Neural cell (in vitro differentiated cells): ENCODE results near the gene TENM3. TPM values are rescaled to one million over a fixed set of nuclear protein-coding genes. Genes with fewer than 3 reads are reported as not detected.

Source experiments
- H2AFZ ChIP-seq: fragments of 200-600, 300-800 bp; sonication (generic), shearing (Covaris generic); 2 replicates; pipeline ENCODE4 v1.6.0; 2014; ENCODE audit warnings: low read depth, mild to moderate bottlenecking, antibody characterized with exemption, low read length, moderate library complexity
- H3F3A ChIP-seq: fragments of 200-600 bp; shearing (Covaris generic); 2 replicates; pipeline ENCODE4 v1.6.1; 2016; ENCODE audit warnings: mild to moderate bottlenecking, moderate library complexity, mixed read lengths, antibody characterized with exemption, low read length; ENCODE audit not compliant: insufficient read depth, poor library complexity, severe bottlenecking
- H3K27ac ChIP-seq: fragments of 200-600, 300-800 bp; sonication (generic), shearing (Covaris generic); 2 replicates; pipeline ENCODE4 v1.5.1; 2014; ENCODE audit warnings: mild to moderate bottlenecking, low read length, moderate library complexity
- H3K27me3 ChIP-seq: fragments of 300-800, 200-600 bp; sonication (generic), shearing (Covaris generic); 2 replicates; pipeline ENCODE4 v1.6.0; 2014; ENCODE audit warnings: mild to moderate bottlenecking, low read depth, low read length, moderate library complexity; ENCODE audit not compliant: insufficient read depth
- H3K36me3 ChIP-seq: fragments of 300-800, 200-600 bp; sonication (generic), shearing (Covaris generic); 2 replicates; pipeline ENCODE4 v1.5.1; 2014; ENCODE audit warnings: mild to moderate bottlenecking, antibody characterized with exemption, low read length, moderate library complexity; ENCODE audit not compliant: insufficient read depth
- H3K4me2 ChIP-seq: fragments of 300-800, 200-600 bp; sonication (generic), shearing (Covaris generic); 2 replicates; pipeline ENCODE4 v1.6.0; 2014; ENCODE audit warnings: mild to moderate bottlenecking, low read length
- H3K4me3 ChIP-seq: fragments of 300-800, 200-600 bp; sonication (generic), shearing (Covaris generic); 2 replicates; pipeline ENCODE4 v1.5.1; 2014; ENCODE audit warnings: mild to moderate bottlenecking, low read length, moderate library complexity
- H3K79me2 ChIP-seq: fragments of 200-600 bp; shearing (Covaris generic); replicated peaks from 2 replicates; pipeline ENCODE4 v1.6.0; 2014; ENCODE audit warnings: mild to moderate bottlenecking, low read length, moderate library complexity; ENCODE audit not compliant: insufficient read depth
- H3K9ac ChIP-seq: fragments of 300-800, 200-600 bp; sonication (generic), shearing (Covaris generic); 2 replicates; pipeline ENCODE4 v1.6.1; 2016; ENCODE audit warnings: mild to moderate bottlenecking, low read length, mixed read lengths
- H3K9me2 ChIP-seq: fragments of 200-600 bp; shearing (Covaris generic); 2 replicates; pipeline ENCODE4 v1.6.1; 2016; ENCODE audit warnings: mild to moderate bottlenecking, low read length, mixed read lengths; ENCODE audit not compliant: insufficient read depth
- H3K9me3 ChIP-seq: fragments of 200-600, 300-800 bp; sonication (generic), shearing (Covaris generic); 2 replicates; pipeline ENCODE4 v1.6.1; 2016; ENCODE audit warnings: mild to moderate bottlenecking, mixed run types, low read length, moderate library complexity, mixed read lengths
- H4K20me1 ChIP-seq: fragments of 200-600 bp; shearing (Covaris generic); 2 replicates; pipeline ENCODE4 v1.6.1; 2016; ENCODE audit warnings: mild to moderate bottlenecking, mixed run types; ENCODE audit not compliant: insufficient read depth
- EP300 ChIP-seq: fragments of 450-650 bp; conservative IDR thresholded peaks from 2 replicates; pipeline ENCODE4 v1.6.1; 2014; ENCODE audit warnings: antibody characterized with exemption, mild to moderate bottlenecking, moderate library complexity; ENCODE audit not compliant: poor library complexity, severe bottlenecking
- EZH2 ChIP-seq: fragments of 200-600, 300-800 bp; shearing (Covaris generic), sonication (generic); IDR thresholded peaks from 2 replicates; pipeline ENCODE4 v1.6.1; 2014; ENCODE audit warnings: antibody characterized with exemption, low read length, borderline replicate concordance, mild to moderate bottlenecking; ENCODE audit not compliant: insufficient read depth, poor library complexity, severe bottlenecking
- MXI1 ChIP-seq: fragments of 450-650 bp; conservative IDR thresholded peaks from 2 replicates; pipeline ENCODE4 v1.6.1; 2014; ENCODE audit warnings: antibody characterized with exemption, mild to moderate bottlenecking; ENCODE audit not compliant: poor library complexity, severe bottlenecking
- POLR2AphosphoS5 ChIP-seq: IDR thresholded peaks from 2 replicates; pipeline ENCODE4 v1.6.1; 2012
- RAD21 ChIP-seq: fragments of 450-650 bp; conservative IDR thresholded peaks from 2 replicates; pipeline ENCODE4 v1.6.1; 2014; ENCODE audit warnings: antibody characterized with exemption, mild to moderate bottlenecking, moderate library complexity
- SMC3 ChIP-seq: fragments of 450-650 bp; conservative IDR thresholded peaks from 2 replicates; pipeline ENCODE4 v1.6.1; 2014; ENCODE audit warnings: antibody characterized with exemption, mild to moderate bottlenecking, moderate library complexity; ENCODE audit not compliant: poor library complexity
- TAF1 ChIP-seq: IDR thresholded peaks from 2 replicates; pipeline ENCODE4 v1.6.1; 2012; ENCODE audit warnings: low read depth
- polyA plus RNA-seq: library from polyadenylated mRNA; depleted of rRNA; stranded (reverse); fragments of >200 nt; gene quantifications from 2 replicates; pipeline ENCODE4 v1.2.3, GENCODE V29; 2014
- TF ChIP-seq, protein P1 (sequence below): fragments of 450-650 bp; IDR thresholded peaks from 2 replicates; pipeline ENCODE4 v1.5.1; 2014; ENCODE audit warnings: antibody characterized with exemption, mild to moderate bottlenecking, moderate library complexity; ENCODE audit not compliant: poor library complexity, severe bottlenecking
- TF ChIP-seq, protein P2 (sequence below): IDR thresholded peaks from 2 replicates; pipeline ENCODE4 v1.6.1; 2012; ENCODE audit warnings: borderline replicate concordance

The TENM3 gene
- polyA plus RNA-seq, 1 donor from 2014 or later = 7.3 TPM

DNA sequence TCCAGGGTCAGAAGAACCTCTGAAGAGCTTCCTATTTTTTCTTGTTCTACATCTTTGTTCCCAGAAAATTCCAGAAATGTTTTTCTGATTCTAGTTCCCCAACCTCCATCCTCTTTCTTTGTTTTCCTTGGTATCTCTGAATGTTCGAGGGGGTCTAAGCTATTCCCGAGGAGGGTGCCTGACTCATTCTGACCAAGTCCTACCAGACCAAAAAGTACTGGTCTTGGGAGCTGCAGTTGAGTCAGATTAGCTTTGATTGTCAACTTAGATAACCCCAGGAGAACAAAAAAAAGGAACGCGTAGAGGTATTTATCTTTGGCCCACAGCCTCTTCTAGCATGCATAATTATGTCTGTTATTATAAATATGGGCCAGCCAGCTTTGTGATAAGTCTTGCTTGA, 12.1 kb upstream of the TENM3 start:
- Histone ChIP-seq H3K79me2 (no peaks in the 10 kb centered on the region), H3K27me3 (no peaks in the 10 kb centered on the region), H3K27ac (no peak overlapping the region), H3F3A (no peaks in the 10 kb centered on the region), H3K9ac (no peak overlapping the region), H3K9me3 (no peaks in the 10 kb centered on the region), H3K4me3 (no peak overlapping the region), H2AFZ (no peak overlapping the region), H3K36me3 (no peaks in the 10 kb centered on the region), H4K20me1 (no peaks in the 10 kb centered on the region), H3K4me2 (no peak overlapping the region), H3K9me2 (no peaks in the 10 kb centered on the region)
- TF ChIP-seq EP300 (no peak), TAF1 (no peak), RAD21 (no peak), POLR2AphosphoS5 (no peak), MXI1 (no peak), EZH2 (no peak)
- TF ChIP-seq, protein P1, sequence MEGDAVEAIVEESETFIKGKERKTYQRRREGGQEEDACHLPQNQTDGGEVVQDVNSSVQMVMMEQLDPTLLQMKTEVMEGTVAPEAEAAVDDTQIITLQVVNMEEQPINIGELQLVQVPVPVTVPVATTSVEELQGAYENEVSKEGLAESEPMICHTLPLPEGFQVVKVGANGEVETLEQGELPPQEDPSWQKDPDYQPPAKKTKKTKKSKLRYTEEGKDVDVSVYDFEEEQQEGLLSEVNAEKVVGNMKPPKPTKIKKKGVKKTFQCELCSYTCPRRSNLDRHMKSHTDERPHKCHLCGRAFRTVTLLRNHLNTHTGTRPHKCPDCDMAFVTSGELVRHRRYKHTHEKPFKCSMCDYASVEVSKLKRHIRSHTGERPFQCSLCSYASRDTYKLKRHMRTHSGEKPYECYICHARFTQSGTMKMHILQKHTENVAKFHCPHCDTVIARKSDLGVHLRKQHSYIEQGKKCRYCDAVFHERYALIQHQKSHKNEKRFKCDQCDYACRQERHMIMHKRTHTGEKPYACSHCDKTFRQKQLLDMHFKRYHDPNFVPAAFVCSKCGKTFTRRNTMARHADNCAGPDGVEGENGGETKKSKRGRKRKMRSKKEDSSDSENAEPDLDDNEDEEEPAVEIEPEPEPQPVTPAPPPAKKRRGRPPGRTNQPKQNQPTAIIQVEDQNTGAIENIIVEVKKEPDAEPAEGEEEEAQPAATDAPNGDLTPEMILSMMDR = no peak
- TF ChIP-seq, protein P2, sequence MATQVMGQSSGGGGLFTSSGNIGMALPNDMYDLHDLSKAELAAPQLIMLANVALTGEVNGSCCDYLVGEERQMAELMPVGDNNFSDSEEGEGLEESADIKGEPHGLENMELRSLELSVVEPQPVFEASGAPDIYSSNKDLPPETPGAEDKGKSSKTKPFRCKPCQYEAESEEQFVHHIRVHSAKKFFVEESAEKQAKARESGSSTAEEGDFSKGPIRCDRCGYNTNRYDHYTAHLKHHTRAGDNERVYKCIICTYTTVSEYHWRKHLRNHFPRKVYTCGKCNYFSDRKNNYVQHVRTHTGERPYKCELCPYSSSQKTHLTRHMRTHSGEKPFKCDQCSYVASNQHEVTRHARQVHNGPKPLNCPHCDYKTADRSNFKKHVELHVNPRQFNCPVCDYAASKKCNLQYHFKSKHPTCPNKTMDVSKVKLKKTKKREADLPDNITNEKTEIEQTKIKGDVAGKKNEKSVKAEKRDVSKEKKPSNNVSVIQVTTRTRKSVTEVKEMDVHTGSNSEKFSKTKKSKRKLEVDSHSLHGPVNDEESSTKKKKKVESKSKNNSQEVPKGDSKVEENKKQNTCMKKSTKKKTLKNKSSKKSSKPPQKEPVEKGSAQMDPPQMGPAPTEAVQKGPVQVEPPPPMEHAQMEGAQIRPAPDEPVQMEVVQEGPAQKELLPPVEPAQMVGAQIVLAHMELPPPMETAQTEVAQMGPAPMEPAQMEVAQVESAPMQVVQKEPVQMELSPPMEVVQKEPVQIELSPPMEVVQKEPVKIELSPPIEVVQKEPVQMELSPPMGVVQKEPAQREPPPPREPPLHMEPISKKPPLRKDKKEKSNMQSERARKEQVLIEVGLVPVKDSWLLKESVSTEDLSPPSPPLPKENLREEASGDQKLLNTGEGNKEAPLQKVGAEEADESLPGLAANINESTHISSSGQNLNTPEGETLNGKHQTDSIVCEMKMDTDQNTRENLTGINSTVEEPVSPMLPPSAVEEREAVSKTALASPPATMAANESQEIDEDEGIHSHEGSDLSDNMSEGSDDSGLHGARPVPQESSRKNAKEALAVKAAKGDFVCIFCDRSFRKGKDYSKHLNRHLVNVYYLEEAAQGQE = no peak

DNA sequence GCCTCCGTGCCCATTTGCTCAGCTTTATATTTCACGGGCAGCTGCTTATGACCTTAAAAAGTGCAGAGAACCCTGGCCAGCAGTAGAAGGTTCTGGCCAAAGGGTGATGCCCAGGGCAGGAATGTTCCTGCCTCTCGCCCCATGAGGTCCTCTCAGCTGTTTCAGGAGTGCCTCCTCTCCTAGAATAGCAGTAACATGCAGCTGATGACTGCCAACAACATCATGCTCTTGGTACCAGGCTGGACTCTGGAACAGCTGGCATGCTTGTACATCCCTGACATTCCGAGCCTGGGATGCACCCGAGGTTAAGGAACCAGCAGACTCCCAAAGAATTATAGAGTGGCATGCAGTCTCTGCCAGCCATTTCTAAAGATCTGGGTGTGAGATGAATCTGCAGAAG, 11.7 kb upstream of the TENM3 start:
- Histone ChIP-seq H4K20me1 (no peaks in the 10 kb centered on the region), H3F3A (no peaks in the 10 kb centered on the region), H3K4me2 (no peak overlapping the region), H2AFZ (no peak overlapping the region), H3K27ac (no peak overlapping the region), H3K36me3 (no peaks in the 10 kb centered on the region), H3K9ac (no peak overlapping the region), H3K4me3 (no peak overlapping the region), H3K79me2 (no peaks in the 10 kb centered on the region), H3K9me3 (no peaks in the 10 kb centered on the region), H3K27me3 (no peaks in the 10 kb centered on the region), H3K9me2 (no peaks in the 10 kb centered on the region)
- no peak for TF ChIP-seq MXI1
- no peak for TF ChIP-seq RAD21
- TF ChIP-seq SMC3 = no peak
- no peak for TF ChIP-seq TAF1
- no peak for TF ChIP-seq POLR2AphosphoS5
- TF ChIP-seq, protein P1 = no peak
- no peak for TF ChIP-seq EP300
- TF ChIP-seq, protein P2 = no peak
- no peak for TF ChIP-seq EZH2
